ENCODE results near the gene HOXC4. TPM values are rescaled to one million over a fixed set of nuclear protein-coding genes. Genes with fewer than 3 reads are reported as not detected.

HOXC4 gene
- polyA plus RNA-seq, 1 experiment, result not detected

- Histone ChIP-seq H3K27me3 (ENCODE audit: control insufficient read depth, insufficient read depth, low read length) (peaks cover 95% of the 10 kb centered on the region), H3K27ac (ENCODE audit: low read depth, low read length) (no peak overlapping the region), H3K4me3 (ENCODE audit: low read depth, low read length) (peak overlapping the region; percentile 25), H3K9me3 (ENCODE audit: control insufficient read depth, insufficient read depth, low read length) (peaks cover 3% of the 10 kb centered on the region; the same call in 1 of the 2 replicates)
- TF ChIP-seq CTCF (IDR thresholded peaks at IDR 0.05; ENCODE audit: low read depth, low read length), result peak; percentile 86
- ChIA-PET POLR2A (interaction anchor here (0.7 kb wide), 1 partner anchor 195 kb away, joined by 3 read pairs; no protein-coding TSS in a partner anchor), CTCF (interaction anchor here (0.6 to 7.8 kb wide), 20 partner anchors 9 to 428 kb away, joined by 3 to 163 read pairs (median 5); partner anchors contain the start of genes COPZ1 and SMUG1)
- DNase-seq (ENCODE audit: low read depth, low spot score), result peak; percentile 20
These were observed 47.6 kb upstream of the HOXC4 start for GRCh38 chr12:54005853-54006558.

GRCh38 chr12:54006559-54007220 lies 46.9 kb upstream of the HOXC4 start:
- ChIA-PET CTCF (interaction anchor here (0.6 to 7.8 kb wide), 16 partner anchors 8 to 373 kb away, joined by 3 to 163 read pairs (median 6); partner anchors contain the start of gene SMUG1), POLR2A (interaction anchor here (0.7 kb wide), 2 partner anchors 11 to 436 kb away, joined by 3 to 4 read pairs; no protein-coding TSS in a partner anchor)
- no peak for DNase-seq (ENCODE audit: low read depth, low spot score)
- H3K9me3 ChIP-seq (ENCODE audit: control insufficient read depth, insufficient read depth, low read length), result peaks cover 3% of the 10 kb centered on the region; the same call in 1 of the 2 replicates
- H3K27ac ChIP-seq (ENCODE audit: low read depth, low read length), result no peak overlapping the region
- H3K27me3 ChIP-seq (ENCODE audit: control insufficient read depth, insufficient read depth, low read length), result peaks cover 95% of the 10 kb centered on the region
- peak overlapping the region; percentile 25 for H3K4me3 ChIP-seq (ENCODE audit: low read depth, low read length)
- no peak for TF ChIP-seq CTCF (IDR thresholded peaks at IDR 0.05; ENCODE audit: low read depth, low read length)

- TF ChIP-seq CTCF (IDR thresholded peaks at IDR 0.05; ENCODE audit: low read depth, low read length), result no peak
These were observed 45.9 kb upstream of the HOXC4 start for GRCh38 chr12:54007538-54008259.

GRCh38 chr12:54008260-54008552 lies 45.4 kb upstream of the HOXC4 start:
- Histone ChIP-seq H3K9me3 (ENCODE audit: control insufficient read depth, insufficient read depth, low read length) (peaks cover 3% of the 10 kb centered on the region; the same call in 1 of the 2 replicates), H3K27me3 (ENCODE audit: control insufficient read depth, insufficient read depth, low read length) (peaks cover 92% of the 10 kb centered on the region), H3K27ac (ENCODE audit: low read depth, low read length) (no peak overlapping the region), H3K4me3 (ENCODE audit: low read depth, low read length) (no peak overlapping the region)
- no peak for TF ChIP-seq CTCF (IDR thresholded peaks at IDR 0.05; ENCODE audit: low read depth, low read length)
- CTCF ChIA-PET, result interaction anchor here (1.0 to 7.8 kb wide), 6 partner anchors 24 to 360 kb away, joined by 4 to 163 read pairs (median 16); no protein-coding TSS in a partner anchor
- POLR2A ChIA-PET, result no interaction called here
- DNase-seq (ENCODE audit: low read depth, low spot score), result no peak

More at GRCh38 chr12:54007538-54008259, 45.9 kb upstream of the HOXC4 start:
- Histone ChIP-seq H3K27ac (ENCODE audit: low read depth, low read length) (no peak overlapping the region), H3K4me3 (ENCODE audit: low read depth, low read length) (no peak overlapping the region), H3K27me3 (ENCODE audit: control insufficient read depth, insufficient read depth, low read length) (peaks cover 92% of the 10 kb centered on the region), H3K9me3 (ENCODE audit: control insufficient read depth, insufficient read depth, low read length) (peaks cover 3% of the 10 kb centered on the region; the same call in 1 of the 2 replicates)
- CTCF ChIA-PET, result interaction anchor here (1.0 to 7.8 kb wide), 10 partner anchors 9 to 371 kb away, joined by 4 to 163 read pairs (median 12); partner anchors contain the start of gene SMUG1
- POLR2A ChIA-PET, result interaction anchor here (0.7 kb wide), 1 partner anchor 10 kb away, joined by 3 read pairs; no protein-coding TSS in a partner anchor
- no peak for DNase-seq (ENCODE audit: low read depth, low spot score)
